Naive B cell (primary cell): ENCODE results near the gene RSPH9. TPM values are rescaled to one million over a fixed set of nuclear protein-coding genes. Genes with fewer than 3 reads are reported as not detected.
A peak's percentile ranks its signal among the peaks of the same experiment; 100 is the strongest.

Experiments
- ATAC-seq, 2 donors: fragments of 150-1000 bp; cut with Tn5 transposase; 2 replicates each; pipeline ENCODE4 v1.10.0; 2021; ENCODE audit warnings: low read depth in 2 of 2, mild to moderate bottlenecking in 2 of 2, moderate library complexity in 2 of 2
- DNase-seq: peaks from one replicate; pipeline ENCODE4 v3.0.0; 2022
- H3K27ac Mint-ChIP-seq, 6 donors: one replicate each; pipeline ENCODE4 v1.8.0; 2020 to 2022; ENCODE audit warnings: mild to moderate bottlenecking in 6 of 6, mixed read lengths in 6 of 6, moderate library complexity in 5 of 6, inconsistent platforms in 2 of 6
- H3K27me3 Mint-ChIP-seq, 3 donors: one replicate each; pipeline ENCODE4 v1.8.0; 2021 to 2022; ENCODE audit warnings: mixed read lengths in 3 of 3, mild to moderate bottlenecking in 1 of 3
- H3K36me3 Mint-ChIP-seq, 2 donors: one replicate each; pipeline ENCODE4 v1.8.0; 2020 to 2022; ENCODE audit warnings: mixed read lengths in 2 of 2, inconsistent platforms in 1 of 2, mild to moderate bottlenecking in 1 of 2
- H3K4me1 Mint-ChIP-seq, 3 donors: one replicate each; pipeline ENCODE4 v1.8.0; 2020 to 2022; ENCODE audit warnings: mixed read lengths in 3 of 3, inconsistent platforms in 1 of 3, mild to moderate bottlenecking in 1 of 3, moderate library complexity in 1 of 3
- H3K4me3 Mint-ChIP-seq, 8 donors: one replicate each; pipeline ENCODE4 v1.8.0; 2020 to 2022; ENCODE audit warnings: mild to moderate bottlenecking in 8 of 8, mixed read lengths in 8 of 8, moderate library complexity in 8 of 8, inconsistent platforms in 2 of 8
- H3K9me3 Mint-ChIP-seq, 7 donors: one replicate each; pipeline ENCODE4 v1.8.0; 2020 to 2022; ENCODE audit warnings: mixed read lengths in 7 of 7, mild to moderate bottlenecking in 5 of 7, inconsistent platforms in 2 of 7, moderate library complexity in 1 of 7
- polyA plus RNA-seq, 6 donors: library from polyadenylated mRNA; unstranded; fragments of 300-500 nt; fragmentation: Illumina TruSeq; gene quantifications; one replicate each; pipeline ENCODE4 v1.2.3, GENCODE V29; 2021; ENCODE audit warnings: low read depth in 6 of 6

RSPH9 gene
- polyA plus RNA-seq, 6 donors from 2014 or later = 0.96 to 1.9 (median 1.5) TPM; not detected in 1

DNA sequence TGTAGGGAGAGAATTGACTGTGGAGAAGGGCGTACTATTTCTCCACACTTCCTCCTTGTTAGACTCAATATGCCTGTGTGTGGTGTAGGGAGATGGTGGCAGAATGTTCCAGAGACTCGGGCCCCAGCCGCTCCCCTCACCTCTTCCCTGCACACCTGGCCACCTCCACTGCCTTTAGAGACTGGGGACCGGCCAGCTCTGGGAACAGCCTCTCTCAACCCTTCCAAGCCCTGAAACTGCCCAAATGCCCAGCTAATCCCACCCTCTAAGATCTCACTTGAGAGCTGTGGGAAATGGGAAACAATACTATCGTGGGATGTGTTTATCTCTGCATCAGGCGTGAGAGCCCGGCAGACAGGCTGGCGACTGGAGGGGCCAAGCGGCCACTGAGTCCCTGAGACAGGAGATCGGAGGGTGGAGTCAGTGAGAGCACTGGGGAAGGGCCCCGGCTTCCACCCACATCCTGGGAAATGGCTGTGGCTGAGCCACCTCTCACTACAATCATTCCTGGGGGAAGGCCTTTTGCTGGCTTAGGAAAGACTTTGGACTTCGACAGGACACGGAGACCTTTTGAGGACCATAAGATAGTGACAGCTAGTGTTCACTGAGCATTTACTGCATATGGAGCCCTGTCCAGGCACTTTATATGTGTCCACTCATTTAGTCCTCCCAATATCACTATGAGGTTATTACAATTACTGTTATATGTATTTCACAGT, 73.7 kb downstream of the RSPH9 start:
- DNase-seq (no peak), ATAC-seq (no peak)
- Mint-ChIP-seq H3K27me3 (peaks cover 11 to 15% (median 12%) of the 10 kb centered on the region in 3 donors), H3K27ac (peak overlapping the region in 3 of 6 donors; percentile 21 to 69 (median 40)), H3K36me3 (no peaks in the 10 kb centered on the region), H3K4me3 (no peak overlapping the region), H3K9me3 (no peaks in the 10 kb centered on the region), H3K4me1 (peaks cover 38 to 45% (median 39%) of the 10 kb centered on the region in 3 donors)

DNA sequence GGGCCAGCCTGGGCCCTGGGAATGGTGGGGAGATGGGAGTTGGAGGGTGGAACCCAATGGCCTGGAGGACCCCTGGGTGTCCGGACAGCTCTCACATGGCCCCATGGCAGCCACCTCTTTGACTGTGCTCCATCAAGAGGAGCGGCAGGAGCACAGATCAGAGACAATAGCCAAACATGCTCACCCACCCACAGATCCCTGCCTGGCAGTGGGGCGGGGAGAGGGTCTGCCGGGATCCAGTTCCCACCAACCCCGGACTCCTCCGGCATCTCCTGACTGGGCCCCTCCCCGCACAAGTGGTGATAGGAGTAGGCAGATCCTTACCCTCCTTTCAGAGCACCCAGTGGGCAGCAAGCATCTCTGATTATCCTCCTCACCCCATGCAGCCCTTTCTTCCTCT, 74.7 kb downstream of the RSPH9 start:
- Mint-ChIP-seq H3K9me3 (no peaks in the 10 kb centered on the region), H3K4me1 (peaks cover 37 to 45% (median 38%) of the 10 kb centered on the region in 3 donors), H3K27me3 (peaks cover 11 to 15% (median 12%) of the 10 kb centered on the region in 3 donors), H3K27ac (no peak overlapping the region), H3K4me3 (no peak overlapping the region), H3K36me3 (no peaks in the 10 kb centered on the region)
- DNase-seq (no peak), ATAC-seq (no peak)

DNA sequence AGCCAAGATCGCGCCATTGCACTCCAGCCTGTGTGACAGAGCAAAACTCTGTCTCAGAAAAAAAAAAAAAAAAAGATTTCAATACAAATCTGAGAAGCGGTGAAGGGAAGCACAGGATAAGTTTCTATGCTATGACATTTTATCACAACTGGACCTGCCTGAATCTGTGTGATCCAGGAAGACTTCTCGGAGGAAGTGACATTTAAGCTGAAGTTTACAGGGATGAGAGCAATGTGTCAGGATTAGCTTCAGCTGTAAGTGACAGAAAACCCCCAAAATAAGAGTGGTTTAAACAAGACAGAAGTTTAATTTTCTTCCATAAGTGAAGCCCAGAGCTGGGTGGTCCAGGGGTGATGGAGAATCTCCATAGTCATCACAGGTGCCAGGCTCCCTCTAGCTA, 76.2 kb downstream of the RSPH9 start:
- no peaks in the 10 kb centered on the region for H3K36me3 Mint-ChIP-seq
- H3K4me1 Mint-ChIP-seq = peaks cover 37 to 45% (median 42%) of the 10 kb centered on the region in 3 donors
- peaks cover 11 to 17% (median 15%) of the 10 kb centered on the region in 3 donors for H3K27me3 Mint-ChIP-seq
- H3K4me3 Mint-ChIP-seq = no peak overlapping the region
- ATAC-seq = no peak
- no peak for DNase-seq
- peak overlapping the region in 2 of 6 donors; percentile 8 to 15 for H3K27ac Mint-ChIP-seq
- H3K9me3 Mint-ChIP-seq = no peaks in the 10 kb centered on the region

Other genes starting within 250 kb of the RSPH9 start
- gene ABCC10, start 217.5 kb upstream of the RSPH9 start, polyA plus RNA-seq = 10 to 100 TPM in 5 of 6 donors, 1 to 10 TPM in 1; 9.0 to 21.0 (median 12.3) TPM
- gene DLK2, start 189.5 kb upstream of the RSPH9 start, polyA plus RNA-seq = under 1 TPM in 4 of 6 donors, not detected in 2; 0.34 to 0.39 (median 0.39) TPM
- gene TJAP1, start 167.5 kb upstream of the RSPH9 start, polyA plus RNA-seq = 10 to 100 TPM in 3 of 6 donors, 1 to 10 TPM in 3; 6.9 to 16.7 (median 9.2) TPM
- not detected for gene LRRC73, start 134.7 kb upstream of the RSPH9 start, polyA plus RNA-seq
- 10 to 100 TPM; 72.5 to 97.5 (median 89.9) TPM for gene YIPF3, start 128.1 kb upstream of the RSPH9 start, polyA plus RNA-seq
- 10 to 100 TPM in 4 of 6 donors, 1 to 10 TPM in 2; 9.3 to 19.8 (median 13.1) TPM for gene POLR1C, start 127.9 kb upstream of the RSPH9 start, polyA plus RNA-seq
- gene XPO5, start 69.0 kb upstream of the RSPH9 start, polyA plus RNA-seq = 10 to 100 TPM in 1 of 6 donors, 1 to 10 TPM in 5; 5.0 to 15.3 (median 7.7) TPM
- gene POLH, start 68.9 kb upstream of the RSPH9 start, polyA plus RNA-seq = 10 to 100 TPM; 15.1 to 41.4 (median 19.1) TPM
- 10 to 100 TPM in 1 of 6 donors, 1 to 10 TPM in 5; 2.5 to 17.3 (median 3.8) TPM for gene GTPBP2, start 15.8 kb upstream of the RSPH9 start, polyA plus RNA-seq
- gene MAD2L1BP, start 9.2 kb upstream of the RSPH9 start, polyA plus RNA-seq = 10 to 100 TPM; 21.3 to 31.4 (median 27.9) TPM
- gene MRPS18A, start 42.8 kb downstream of the RSPH9 start, polyA plus RNA-seq = 10 to 100 TPM; 61.1 to 91.0 (median 80.1) TPM
- under 1 TPM in 4 of 6 donors, not detected in 2; 0.08 to 0.70 (median 0.41) TPM for gene VEGFA, start 125.2 kb downstream of the RSPH9 start, polyA plus RNA-seq